Sigmoid colon (tissue), 7 donors: ENCODE results near the gene DARS2. TPM values are rescaled to one million over a fixed set of nuclear protein-coding genes. Genes with fewer than 3 reads are reported as not detected.

ENCODE experiments used
- DNase-seq: peaks from one replicate; pipeline ENCODE4 v3.0.0-alpha.2; 2019
- H3K27ac ChIP-seq, 4 donors: fragments of 200-600 bp; sonication (generic); one replicate each; pipeline ENCODE4 v1.5.1; 2016 to 2019; ENCODE audit warnings: mild to moderate bottlenecking in 1 of 4
- H3K27me3 ChIP-seq, 3 donors: fragments of 200-600 bp; sonication (generic); one replicate each; pipeline ENCODE4 v1.5.1; 2019; ENCODE audit warnings: mild to moderate bottlenecking in 1 of 3
- H3K36me3 ChIP-seq, 4 donors: fragments of 200-600 bp; sonication (generic); one replicate each; pipeline ENCODE4 v1.5.1; 2016 to 2019
- H3K4me1 ChIP-seq, 4 donors: fragments of 200-600 bp; sonication (generic); one replicate each; pipeline ENCODE4 v1.5.1; 2017 to 2019
- H3K4me3 ChIP-seq, 4 donors: fragments of 200-600 bp; sonication (generic); one replicate each; pipeline ENCODE4 v1.5.1; 2017 to 2019; ENCODE audit warnings: mild to moderate bottlenecking in 2 of 4, moderate library complexity in 1 of 4
- H3K9me3 ChIP-seq, 4 donors: fragments of 200-600 bp in 3 of 4; sonication (generic) in 3 of 4; one replicate each; pipeline versions ENCODE4 v1.5.1 to v1.6.1; 2013 to 2019
- EP300 ChIP-seq, 4 donors: sonication (generic); formaldehyde crosslinking; IDR thresholded peaks; one replicate each; pipeline ENCODE4 v1.6.1; 2017; ENCODE audit warnings: antibody characterized with exemption in 4 of 4
- POLR2A ChIP-seq, 2 donors: fragments of 450-650 bp; IDR thresholded peaks; one replicate each; pipeline ENCODE4 v1.6.1; 2016; ENCODE audit warnings: antibody characterized with exemption in 2 of 2, mild to moderate bottlenecking in 2 of 2, moderate library complexity in 2 of 2
- POLR2AphosphoS5 ChIP-seq, 4 donors: sonication (generic); formaldehyde crosslinking; IDR thresholded peaks; one replicate each; pipeline ENCODE4 v1.6.1; 2017; ENCODE audit warnings: antibody characterized with exemption in 4 of 4
- WGBS, 2 donors: extraction: QIAGEN DNeasy Blood & Tissue Kit; methylation state at CpG; one replicate each; pipeline ENCODE4 v1.1.7; 2013; 5-methylcytosine and 5-hydroxymethylcytosine counted together
- intact Hi-C: fragments of 100-400 bp; cut with DNase I; formaldehyde crosslinking; loops from one replicate; pipeline ENCODE4 v1.15.1; 2023
- polyA plus RNA-seq, 3 donors: library from polyadenylated mRNA; stranded (reverse); fragments of 200-250 nt; gene quantifications; one replicate each; pipeline ENCODE4 v1.2.3, GENCODE V29; 2013
- total RNA-seq, 4 donors: library from RNA; depleted of rRNA; stranded (reverse); fragments of >200 nt; gene quantifications; one replicate each; pipeline ENCODE4 v1.1.0, GENCODE V29; 2016
- TF ChIP-seq, protein P1 (sequence below), 4 experiments: fragments of 450-650 bp in 3 of 4; fragments of 200-600 bp in 1 of 4; IDR thresholded peaks; one replicate each; pipeline ENCODE4 v1.5.1; 2016 to 2019; ENCODE audit warnings: antibody characterized with exemption in 4 of 4, mild to moderate bottlenecking in 3 of 4, moderate library complexity in 2 of 4
- donor health status: healthy with polysubstance abuse.
- donor health status: Bipolar disorder and iron deficiency.
- donor health status: healthy.

DARS2 gene
- total and polyA plus RNA-seq, 7 donors: 5.2 to 15.7 (median 8.4) TPM

DNA sequence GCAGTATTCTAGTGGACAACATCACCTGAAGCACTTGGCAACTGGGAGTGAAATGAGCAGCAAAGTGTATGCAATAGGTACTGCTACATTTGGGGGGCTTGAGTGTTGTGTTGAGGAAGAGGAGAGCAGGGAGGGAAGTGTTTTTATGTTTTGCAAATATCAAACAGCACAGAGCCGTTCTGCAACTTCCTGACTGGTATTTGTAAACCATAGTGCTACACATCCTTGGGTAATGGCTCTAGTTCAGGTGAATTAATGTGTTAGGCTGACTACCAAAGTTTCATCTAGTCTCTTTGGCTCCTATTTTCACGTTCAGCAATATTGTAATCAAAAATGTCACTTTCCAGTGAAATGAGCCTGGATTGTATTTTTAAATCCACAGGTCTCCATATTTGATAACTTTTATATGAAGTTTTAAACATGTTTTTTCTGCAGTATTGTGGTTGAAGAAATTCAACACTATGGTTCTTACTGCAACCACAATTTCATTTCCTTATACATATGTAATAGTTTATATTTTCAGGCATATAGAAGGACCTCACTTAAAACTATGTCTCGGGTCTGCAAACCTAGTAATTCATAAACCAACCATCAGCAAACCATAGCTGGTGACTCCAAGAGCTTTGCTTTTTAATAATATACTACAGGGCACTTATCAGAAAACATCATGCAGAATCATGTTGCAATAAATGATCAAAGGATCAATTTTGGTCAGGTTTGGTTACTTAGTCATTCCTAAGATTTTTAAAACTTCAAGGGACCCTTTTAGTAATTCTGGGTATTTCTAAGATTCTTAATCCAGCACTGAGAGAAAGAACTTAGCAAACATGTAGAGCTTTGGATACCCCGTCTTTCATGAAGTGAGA lies 62.5 kb downstream of the DARS2 start:
- no peak for DNase-seq
- no peaks in the 10 kb centered on the region for H3K27me3 ChIP-seq
- H3K27ac ChIP-seq: no peak overlapping the region
- no peaks in the 10 kb centered on the region for H3K9me3 ChIP-seq
- H3K4me3 ChIP-seq: no peak overlapping the region
- WGBS, 2 donors: 81 to 83% methylated on average over 4 of the region's 4 CpGs
- H3K36me3 ChIP-seq: peaks cover 0 to 30% (median 13%) of the 10 kb centered on the region in 4 donors
- intact Hi-C loops: no loop called here
- no peak for TF ChIP-seq POLR2AphosphoS5 (IDR thresholded peaks at IDR 0.05)
- TF ChIP-seq, protein P1, sequence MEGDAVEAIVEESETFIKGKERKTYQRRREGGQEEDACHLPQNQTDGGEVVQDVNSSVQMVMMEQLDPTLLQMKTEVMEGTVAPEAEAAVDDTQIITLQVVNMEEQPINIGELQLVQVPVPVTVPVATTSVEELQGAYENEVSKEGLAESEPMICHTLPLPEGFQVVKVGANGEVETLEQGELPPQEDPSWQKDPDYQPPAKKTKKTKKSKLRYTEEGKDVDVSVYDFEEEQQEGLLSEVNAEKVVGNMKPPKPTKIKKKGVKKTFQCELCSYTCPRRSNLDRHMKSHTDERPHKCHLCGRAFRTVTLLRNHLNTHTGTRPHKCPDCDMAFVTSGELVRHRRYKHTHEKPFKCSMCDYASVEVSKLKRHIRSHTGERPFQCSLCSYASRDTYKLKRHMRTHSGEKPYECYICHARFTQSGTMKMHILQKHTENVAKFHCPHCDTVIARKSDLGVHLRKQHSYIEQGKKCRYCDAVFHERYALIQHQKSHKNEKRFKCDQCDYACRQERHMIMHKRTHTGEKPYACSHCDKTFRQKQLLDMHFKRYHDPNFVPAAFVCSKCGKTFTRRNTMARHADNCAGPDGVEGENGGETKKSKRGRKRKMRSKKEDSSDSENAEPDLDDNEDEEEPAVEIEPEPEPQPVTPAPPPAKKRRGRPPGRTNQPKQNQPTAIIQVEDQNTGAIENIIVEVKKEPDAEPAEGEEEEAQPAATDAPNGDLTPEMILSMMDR (IDR thresholded peaks at IDR 0.05): no peak
- no peak for TF ChIP-seq EP300 (IDR thresholded peaks at IDR 0.05)
- TF ChIP-seq POLR2A (IDR thresholded peaks at IDR 0.05): no peak
- peaks cover 0 to 6% (median 0%) of the 10 kb centered on the region in 4 donors for H3K4me1 ChIP-seq

DNA sequence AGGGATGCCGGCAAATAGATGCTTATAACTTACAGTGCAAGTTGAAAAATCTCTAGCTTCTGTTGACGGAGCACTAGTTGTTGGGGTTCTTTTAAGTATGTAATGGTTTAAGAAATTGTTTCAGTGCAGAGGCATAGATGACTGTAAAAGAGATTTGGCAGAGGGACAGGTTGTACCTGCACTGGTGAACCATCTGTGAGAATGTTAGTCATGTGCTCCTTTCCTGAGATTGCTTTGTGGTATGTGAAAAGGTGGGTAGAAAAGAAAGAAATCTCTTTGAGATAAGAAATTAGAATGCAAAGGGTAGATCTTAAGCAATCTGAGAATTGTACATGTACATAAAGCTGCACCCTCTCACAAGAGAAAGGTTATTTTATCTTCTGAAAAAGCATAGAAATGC lies 63.2 kb downstream of the DARS2 start:
- Histone ChIP-seq H3K4me3 (no peak overlapping the region), H3K27ac (no peak overlapping the region), H3K27me3 (no peaks in the 10 kb centered on the region), H3K9me3 (no peaks in the 10 kb centered on the region), H3K4me1 (peaks cover 0 to 6% (median 0%) of the 10 kb centered on the region in 4 donors), H3K36me3 (peaks cover 0 to 30% (median 13%) of the 10 kb centered on the region in 4 donors)
- TF ChIP-seq POLR2A (IDR thresholded peaks at IDR 0.05) (no peak), POLR2AphosphoS5 (IDR thresholded peaks at IDR 0.05) (no peak), EP300 (IDR thresholded peaks at IDR 0.05) (no peak)
- TF ChIP-seq, protein P1 (IDR thresholded peaks at IDR 0.05): no peak
- 92 to 98% methylated on average over 2 of the region's 2 CpGs for WGBS, 2 donors
- no peak for DNase-seq
- intact Hi-C loops: no loop called here

DNA sequence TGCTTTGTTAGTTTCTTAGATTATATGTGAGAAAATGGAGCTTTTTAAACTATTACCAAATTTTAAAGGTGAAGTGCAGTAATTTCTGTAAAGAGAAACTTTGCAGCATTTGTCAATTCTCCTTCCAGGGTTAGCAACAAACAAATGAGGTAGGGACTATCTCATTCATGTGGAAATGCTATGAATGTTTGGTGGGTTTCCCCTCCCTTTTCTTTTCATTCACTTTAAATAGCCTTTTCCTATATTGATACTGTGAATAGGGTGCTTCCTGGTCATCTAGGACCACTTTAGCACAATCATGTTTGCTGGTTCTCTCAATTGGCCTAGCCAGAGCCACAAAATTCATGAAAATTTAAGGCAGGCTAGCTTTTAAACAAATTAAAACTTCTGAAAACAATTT lies 64.3 kb downstream of the DARS2 start:
- Histone ChIP-seq H3K27me3 (no peaks in the 10 kb centered on the region), H3K9me3 (no peaks in the 10 kb centered on the region), H3K27ac (no peak overlapping the region), H3K4me1 (peaks cover 0 to 6% (median 0%) of the 10 kb centered on the region in 4 donors), H3K4me3 (no peak overlapping the region), H3K36me3 (peaks cover 0 to 30% (median 13%) of the 10 kb centered on the region in 4 donors)
- no peak for DNase-seq
- intact Hi-C loops: no loop called here
- TF ChIP-seq EP300 (IDR thresholded peaks at IDR 0.05): no peak
- TF ChIP-seq POLR2A (IDR thresholded peaks at IDR 0.05): no peak
- no peak for TF ChIP-seq POLR2AphosphoS5 (IDR thresholded peaks at IDR 0.05)
- TF ChIP-seq, protein P1 (IDR thresholded peaks at IDR 0.05): no peak

DNA sequence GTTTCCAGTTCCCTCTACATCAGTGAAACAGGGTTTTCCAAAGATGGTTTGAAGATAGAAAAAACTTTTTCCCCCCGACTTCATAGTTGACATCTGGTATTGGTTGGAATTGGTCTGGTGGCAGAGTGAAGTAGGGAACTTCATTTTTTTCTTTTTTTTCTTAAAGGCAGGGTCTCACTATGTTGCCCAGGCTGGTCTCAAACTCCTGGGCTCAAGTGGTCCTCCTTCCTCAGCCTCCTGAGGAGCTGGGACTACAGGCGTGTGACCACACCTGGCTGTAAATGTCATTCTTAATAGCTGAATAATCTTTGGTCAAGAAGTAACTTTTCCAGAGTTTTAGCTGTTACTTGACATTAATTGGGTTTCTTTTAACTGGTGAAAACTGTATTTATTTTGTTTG lies 65.4 kb downstream of the DARS2 start:
- intact Hi-C loops: no loop called here
- Histone ChIP-seq H3K36me3 (peaks cover 0 to 30% (median 13%) of the 10 kb centered on the region in 4 donors), H3K4me1 (peaks cover 0 to 6% (median 0%) of the 10 kb centered on the region in 4 donors), H3K9me3 (no peaks in the 10 kb centered on the region), H3K4me3 (no peak overlapping the region), H3K27me3 (no peaks in the 10 kb centered on the region), H3K27ac (no peak overlapping the region)
- WGBS, 2 donors: 96 to 97% methylated on average over 2 of the region's 2 CpGs
- no peak for DNase-seq
- TF ChIP-seq, protein P1 (IDR thresholded peaks at IDR 0.05): no peak
- TF ChIP-seq POLR2A (IDR thresholded peaks at IDR 0.05): no peak
- TF ChIP-seq EP300 (IDR thresholded peaks at IDR 0.05): no peak
- no peak for TF ChIP-seq POLR2AphosphoS5 (IDR thresholded peaks at IDR 0.05)
